Muscle layer of duodenum (tissue), 2 donors: ENCODE results near the gene SMPD3.

ENCODE experiments used
- H3K27ac ChIP-seq: one replicate; pipeline ENCODE4 v1.7.0; 2013; ENCODE audit warnings: mild to moderate bottlenecking, low read length
- H3K27me3 ChIP-seq: one replicate; pipeline ENCODE4 v1.7.0; 2013; ENCODE audit warnings: low read depth, mild to moderate bottlenecking, control low read depth, low read length
- H3K36me3 ChIP-seq, 2 donors: one replicate each; pipeline ENCODE4 v1.7.0; 2013; ENCODE audit warnings: low read length in 2 of 2, control low read depth in 1 of 2, mild to moderate bottlenecking in 1 of 2; ENCODE audit not compliant: insufficient read depth in 2 of 2, control insufficient read depth in 1 of 2
- H3K4me1 ChIP-seq, 2 donors: one replicate each; pipeline ENCODE4 v1.7.0; 2013; ENCODE audit warnings: low read length in 2 of 2, mild to moderate bottlenecking in 2 of 2, control low read depth in 1 of 2, moderate library complexity in 1 of 2; ENCODE audit not compliant: insufficient read depth in 2 of 2, control insufficient read depth in 1 of 2
- H3K4me3 ChIP-seq, 2 donors: one replicate each; pipeline ENCODE4 v1.7.0; 2013; ENCODE audit warnings: low read length in 2 of 2, low read depth in 1 of 2, mild to moderate bottlenecking in 1 of 2
- H3K9me3 ChIP-seq, 2 donors: one replicate each; pipeline ENCODE4 v1.7.0; 2013; ENCODE audit warnings: low read length in 2 of 2, control low read depth in 1 of 2, mild to moderate bottlenecking in 1 of 2; ENCODE audit not compliant: control insufficient read depth in 1 of 2
- donor health status: healthy.

Gene SMPD3

DNA sequence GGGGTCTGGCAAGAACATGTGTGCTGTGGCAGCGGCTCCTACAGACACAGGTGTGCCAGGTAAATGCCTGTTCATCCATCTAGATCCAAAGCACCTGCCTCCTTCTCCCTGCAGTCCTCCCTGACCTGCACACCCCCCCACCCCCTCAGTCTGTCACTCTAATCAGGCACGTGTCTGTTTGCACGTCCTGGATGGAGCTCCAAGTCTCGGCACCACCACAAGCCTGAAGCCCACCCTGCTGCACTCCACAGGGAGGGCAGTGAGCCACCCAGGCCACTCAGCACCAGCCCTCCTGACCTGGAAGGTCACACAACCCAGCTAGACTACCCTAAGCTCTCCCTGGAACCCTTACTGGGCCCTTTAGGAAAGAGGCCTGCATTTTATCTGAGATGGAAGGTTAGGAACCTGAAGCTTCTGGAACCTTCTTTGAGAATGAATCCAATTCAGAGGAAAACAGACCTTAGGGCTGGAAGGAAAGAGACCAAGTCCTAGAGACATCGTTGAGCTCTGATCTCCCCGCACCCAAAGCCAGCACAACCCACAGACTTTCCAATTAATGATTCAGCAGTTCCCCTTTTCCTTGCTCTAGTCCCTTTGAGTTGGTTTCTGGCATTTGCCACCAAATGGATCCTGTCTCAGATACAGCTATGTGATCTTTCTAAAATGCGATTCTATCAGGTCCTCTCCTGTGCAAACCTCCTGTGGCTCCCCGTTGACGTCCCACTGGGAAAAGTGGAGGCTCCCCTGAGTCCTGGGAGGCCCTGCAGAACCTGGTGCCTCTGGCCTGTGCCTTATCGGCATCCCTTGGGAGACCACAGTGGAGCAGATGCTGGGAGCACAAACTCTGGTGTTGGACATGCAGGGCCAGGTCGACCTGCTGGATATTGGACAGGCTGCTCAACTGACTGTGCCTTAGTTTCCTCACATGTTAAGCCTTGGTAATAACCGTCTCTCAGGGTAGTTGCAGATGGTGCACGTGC lies 69.6 kb downstream of the SMPD3 start:
- no peaks in the 10 kb centered on the region for H3K4me1 ChIP-seq
- H3K4me3 ChIP-seq: no peak overlapping the region

DNA sequence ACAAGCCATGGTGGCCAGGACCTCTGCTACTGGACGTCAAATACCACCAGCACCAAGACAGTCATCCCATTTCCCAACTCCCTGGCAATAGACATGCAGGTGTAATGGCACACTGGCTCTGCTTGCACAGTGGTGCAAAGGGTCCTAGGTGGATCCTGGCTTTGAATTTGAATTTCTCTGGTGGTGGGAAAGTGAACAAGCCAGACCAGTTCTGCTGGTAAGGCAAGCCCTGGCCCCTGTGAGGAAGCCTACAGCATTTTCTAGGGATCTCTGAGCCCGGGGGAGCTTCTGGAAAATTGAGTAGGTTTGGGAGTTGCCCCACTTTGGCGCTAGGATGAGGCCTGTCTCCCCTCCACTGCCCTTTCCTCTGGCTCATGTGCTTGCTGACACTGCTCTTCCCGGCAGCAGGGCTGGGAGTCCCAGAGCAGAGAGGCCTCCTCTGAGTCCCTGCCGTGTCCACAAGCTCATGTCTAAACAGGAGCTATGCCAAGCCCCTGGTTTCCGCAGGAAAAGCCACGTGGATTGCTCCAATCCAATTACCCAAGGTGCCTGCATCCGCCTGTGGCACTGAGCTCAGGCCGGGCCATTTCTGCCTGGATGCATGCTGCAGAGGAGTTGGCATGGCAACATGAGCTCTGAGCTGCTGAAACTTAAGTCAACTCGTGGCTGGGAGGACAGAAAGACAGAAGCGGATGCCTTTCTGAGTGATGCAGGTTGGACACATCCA lies 70.5 kb downstream of the SMPD3 start:
- Histone ChIP-seq H3K27ac (no peak overlapping the region), H3K4me3 (no peak overlapping the region), H3K9me3 (no peaks in the 10 kb centered on the region), H3K27me3 (no peaks in the 10 kb centered on the region), H3K4me1 (no peaks in the 10 kb centered on the region), H3K36me3 (no peaks in the 10 kb centered on the region)

More for the DNA sequence above, 69.6 kb downstream of the SMPD3 start:
- no peaks in the 10 kb centered on the region for H3K36me3 ChIP-seq
- H3K27me3 ChIP-seq: no peaks in the 10 kb centered on the region
- no peaks in the 10 kb centered on the region for H3K9me3 ChIP-seq
- H3K27ac ChIP-seq: no peak overlapping the region

DNA sequence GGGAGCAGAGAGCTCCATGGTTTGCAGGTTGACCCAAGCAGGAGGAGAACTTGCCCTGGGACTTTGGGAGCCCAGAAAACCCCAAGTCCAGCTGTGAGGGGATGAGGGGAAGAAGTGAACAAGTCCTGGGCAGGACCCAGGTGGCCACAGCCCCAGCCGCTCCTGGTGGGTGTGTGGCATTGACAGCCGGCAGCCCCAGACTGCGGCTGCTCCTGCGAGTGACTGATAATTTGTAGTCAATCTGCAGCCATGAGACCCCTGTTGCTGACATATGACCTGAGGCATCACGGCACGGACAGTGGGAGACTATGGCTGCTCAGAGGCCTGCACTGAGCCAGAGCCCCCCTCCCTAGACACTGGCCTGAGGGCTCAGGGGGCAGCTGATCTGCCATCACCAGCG lies 71.1 kb downstream of the SMPD3 start:
- Histone ChIP-seq H3K36me3 (no peaks in the 10 kb centered on the region), H3K27ac (no peak overlapping the region)

DNA sequence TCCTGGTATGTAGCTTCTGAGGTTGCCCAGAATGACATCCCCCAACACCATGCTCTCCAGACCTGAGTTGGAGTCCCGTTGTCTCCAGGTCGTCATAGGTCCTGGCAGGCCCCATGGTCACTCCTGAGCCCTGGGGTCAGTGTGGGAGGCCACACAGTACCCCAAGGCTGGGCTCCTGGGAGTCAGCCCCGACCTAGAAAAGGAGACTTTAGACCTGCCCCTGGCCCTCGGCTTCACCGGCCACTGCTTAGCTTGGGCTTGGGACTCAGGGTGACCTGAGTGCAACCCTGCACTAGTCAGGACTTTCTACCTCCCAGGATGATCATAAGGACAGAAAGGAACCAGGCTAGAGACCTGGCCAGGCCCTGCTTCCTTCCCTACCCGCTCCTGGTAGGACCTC lies 71.7 kb downstream of the SMPD3 start:
- H3K27ac ChIP-seq: no peak overlapping the region
- H3K9me3 ChIP-seq: no peaks in the 10 kb centered on the region
- H3K4me3 ChIP-seq: no peak overlapping the region
- H3K4me1 ChIP-seq: no peaks in the 10 kb centered on the region
- no peaks in the 10 kb centered on the region for H3K36me3 ChIP-seq
- H3K27me3 ChIP-seq: no peaks in the 10 kb centered on the region

More for the DNA sequence above, 71.1 kb downstream of the SMPD3 start:
- Histone ChIP-seq H3K27me3 (no peaks in the 10 kb centered on the region), H3K4me1 (no peaks in the 10 kb centered on the region), H3K9me3 (no peaks in the 10 kb centered on the region), H3K4me3 (no peak overlapping the region)

DNA sequence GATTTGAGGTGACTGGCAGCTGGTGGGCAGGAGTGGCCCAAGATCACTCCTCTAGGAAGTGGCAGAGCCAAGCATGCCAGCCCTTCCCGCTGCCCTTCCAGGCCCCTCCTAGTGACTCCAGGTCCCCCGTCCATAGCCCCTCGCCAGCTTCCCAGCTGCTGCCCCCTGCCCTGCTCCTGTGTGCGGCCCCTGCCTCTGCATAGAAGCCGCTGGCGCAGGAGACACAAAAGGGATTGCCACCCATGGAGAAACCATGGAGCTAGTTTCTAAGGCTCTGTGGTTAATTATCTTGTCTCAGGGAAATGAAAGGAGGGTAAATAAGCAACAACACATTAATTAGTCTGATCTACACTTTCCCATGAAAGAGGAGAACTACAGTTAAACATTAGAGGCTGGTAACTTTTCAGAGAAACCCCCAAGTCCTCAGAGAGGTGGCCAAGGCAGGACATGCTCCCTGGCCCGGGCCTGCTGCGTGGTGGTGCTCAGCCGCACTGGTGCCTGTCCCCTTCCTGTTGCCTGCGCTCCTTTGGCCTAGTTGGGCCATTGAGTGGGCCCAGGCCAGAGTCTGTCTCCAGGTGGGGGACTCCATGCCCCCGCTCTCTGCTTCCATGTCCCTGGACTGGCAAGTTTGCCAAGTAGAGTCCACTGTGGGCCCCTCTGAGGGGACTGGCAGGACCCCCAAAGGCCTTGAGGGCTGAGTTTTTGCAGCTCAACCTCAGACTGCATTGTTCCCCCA lies 72.3 kb downstream of the SMPD3 start:
- Histone ChIP-seq H3K4me3 (no peak overlapping the region), H3K27me3 (no peaks in the 10 kb centered on the region), H3K36me3 (no peaks in the 10 kb centered on the region), H3K27ac (no peak overlapping the region), H3K9me3 (no peaks in the 10 kb centered on the region), H3K4me1 (no peaks in the 10 kb centered on the region)

DNA sequence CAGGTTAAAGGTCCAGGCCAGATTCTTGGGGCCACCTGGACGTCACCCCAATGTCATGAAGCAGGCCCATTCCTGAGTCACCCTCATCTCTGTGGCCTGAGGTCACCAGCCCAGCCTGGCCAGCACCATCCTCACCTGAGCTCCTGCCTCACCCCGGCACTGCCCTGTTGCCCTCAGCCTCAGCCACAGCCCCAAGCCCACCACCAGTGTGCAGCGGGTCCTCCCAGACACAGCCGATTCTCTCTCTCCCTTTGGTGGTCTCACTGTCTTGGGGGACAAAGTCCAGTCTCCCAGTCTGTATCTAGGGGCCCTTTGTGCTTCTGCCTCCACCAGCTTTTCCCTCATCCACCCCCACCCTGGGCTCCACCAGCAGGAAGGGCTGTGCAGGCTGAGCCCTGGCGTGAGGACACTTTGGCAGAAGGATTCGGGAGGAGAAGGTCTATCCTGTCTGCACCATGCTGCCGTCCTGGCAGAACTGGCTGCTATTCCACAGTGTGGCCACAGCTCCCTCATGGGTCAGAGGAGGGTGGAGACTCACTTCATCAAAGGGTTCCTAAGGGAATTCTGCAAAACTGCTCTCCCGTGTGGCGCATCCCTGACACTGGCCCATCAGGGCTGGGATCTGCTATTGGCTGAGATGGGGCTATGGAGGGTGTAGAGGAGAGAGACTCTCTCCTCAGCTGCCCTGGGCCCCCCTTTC lies 73.2 kb downstream of the SMPD3 start:
- no peaks in the 10 kb centered on the region for H3K36me3 ChIP-seq
- H3K4me3 ChIP-seq: no peak overlapping the region
- no peaks in the 10 kb centered on the region for H3K4me1 ChIP-seq
- H3K27ac ChIP-seq: no peak overlapping the region
- H3K27me3 ChIP-seq: no peaks in the 10 kb centered on the region
- H3K9me3 ChIP-seq: no peaks in the 10 kb centered on the region

DNA sequence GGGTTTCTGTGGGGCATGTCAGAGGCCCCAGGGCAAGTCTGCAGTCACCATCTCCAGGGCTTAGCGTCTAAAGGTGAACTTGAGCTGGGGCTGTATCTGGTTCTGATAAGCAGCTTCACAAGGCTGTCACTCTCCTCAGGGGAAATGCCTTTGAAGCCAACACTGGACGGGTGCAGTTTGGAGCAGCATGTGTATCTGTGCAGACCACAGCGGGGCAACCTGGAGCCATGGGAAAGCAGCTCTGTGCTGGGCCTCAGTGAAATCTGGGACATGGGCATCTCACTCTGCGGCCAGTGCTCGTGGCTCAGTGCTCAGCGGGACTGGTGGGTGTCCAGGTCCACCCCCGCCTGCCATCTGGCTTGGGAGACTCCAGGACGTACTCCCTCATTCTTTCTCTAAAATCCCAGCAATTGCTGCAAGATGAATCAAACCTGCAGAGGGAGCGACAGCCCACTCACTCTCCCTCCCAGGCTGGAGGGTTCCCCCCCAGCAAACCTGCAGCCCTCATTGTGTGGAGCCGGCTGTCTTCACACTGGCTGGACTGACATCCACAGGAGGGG lies 74.0 kb downstream of the SMPD3 start:
- H3K27ac ChIP-seq: no peak overlapping the region
- H3K4me1 ChIP-seq: no peaks in the 10 kb centered on the region
- H3K9me3 ChIP-seq: no peaks in the 10 kb centered on the region

DNA sequence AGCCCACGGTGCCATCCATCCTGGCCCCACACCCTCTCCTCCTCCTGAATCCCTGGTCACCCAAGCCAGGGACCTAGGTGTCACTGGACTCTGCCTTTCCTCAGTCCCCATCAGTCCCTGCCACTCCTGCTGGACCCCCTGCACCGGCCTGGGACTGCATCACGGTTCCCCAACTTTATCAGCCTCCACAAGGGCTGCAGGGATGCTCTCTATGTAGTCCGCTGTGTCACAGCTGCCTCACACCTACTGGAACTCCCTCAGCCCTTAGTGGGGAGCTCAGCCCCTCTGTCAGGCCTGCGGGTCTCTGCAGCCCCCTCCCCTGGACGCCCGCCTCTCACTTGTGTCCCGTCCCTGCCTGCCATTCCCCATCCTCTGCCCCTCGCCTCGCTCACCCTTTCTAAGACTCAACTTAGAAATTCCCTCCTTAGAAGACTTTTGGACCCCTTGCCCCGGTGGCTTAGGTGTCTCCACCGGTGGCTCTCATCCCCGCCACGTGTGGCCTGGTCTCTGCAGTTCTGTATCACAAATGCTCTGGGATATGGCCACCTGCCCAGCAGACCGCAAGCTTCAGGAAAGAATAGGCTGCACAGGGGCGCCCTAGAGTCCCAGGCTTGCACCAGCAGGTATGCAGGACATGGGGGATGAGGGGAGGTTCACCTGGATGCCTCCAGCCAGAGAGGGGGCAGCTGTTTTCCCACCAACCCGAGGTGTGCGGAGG lies 74.6 kb downstream of the SMPD3 start:
- no peaks in the 10 kb centered on the region for H3K27me3 ChIP-seq
- no peak overlapping the region for H3K4me3 ChIP-seq
- no peaks in the 10 kb centered on the region for H3K4me1 ChIP-seq
- no peak overlapping the region for H3K27ac ChIP-seq
- no peaks in the 10 kb centered on the region for H3K36me3 ChIP-seq
- H3K9me3 ChIP-seq: no peaks in the 10 kb centered on the region

More for the DNA sequence above, 74.0 kb downstream of the SMPD3 start:
- no peak overlapping the region for H3K4me3 ChIP-seq
- no peaks in the 10 kb centered on the region for H3K27me3 ChIP-seq
- no peaks in the 10 kb centered on the region for H3K36me3 ChIP-seq

DNA sequence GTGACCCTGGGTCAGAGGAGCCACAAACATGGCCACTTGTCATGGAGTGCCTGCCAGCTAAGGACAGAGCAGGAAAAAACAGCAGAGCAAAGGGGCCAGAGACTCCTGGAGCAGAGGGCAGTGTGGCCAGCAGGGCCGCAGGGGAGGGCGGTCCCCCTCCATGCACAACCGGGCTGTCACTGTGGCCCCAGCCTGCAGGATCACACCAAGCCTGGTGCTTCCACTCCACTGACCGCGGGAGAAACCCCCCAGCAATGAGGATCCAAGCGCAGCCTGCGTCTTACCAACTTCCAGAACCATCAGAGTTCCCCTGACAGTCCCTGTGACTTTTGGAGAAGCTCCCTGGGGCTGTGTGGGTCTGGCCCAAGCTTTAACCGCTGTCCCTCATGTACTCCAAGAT lies 75.5 kb downstream of the SMPD3 start:
- no peaks in the 10 kb centered on the region for H3K9me3 ChIP-seq
- no peaks in the 10 kb centered on the region for H3K4me1 ChIP-seq
- H3K4me3 ChIP-seq: no peak overlapping the region
- H3K27me3 ChIP-seq: no peaks in the 10 kb centered on the region
- H3K27ac ChIP-seq: no peak overlapping the region
- H3K36me3 ChIP-seq: no peaks in the 10 kb centered on the region

DNA sequence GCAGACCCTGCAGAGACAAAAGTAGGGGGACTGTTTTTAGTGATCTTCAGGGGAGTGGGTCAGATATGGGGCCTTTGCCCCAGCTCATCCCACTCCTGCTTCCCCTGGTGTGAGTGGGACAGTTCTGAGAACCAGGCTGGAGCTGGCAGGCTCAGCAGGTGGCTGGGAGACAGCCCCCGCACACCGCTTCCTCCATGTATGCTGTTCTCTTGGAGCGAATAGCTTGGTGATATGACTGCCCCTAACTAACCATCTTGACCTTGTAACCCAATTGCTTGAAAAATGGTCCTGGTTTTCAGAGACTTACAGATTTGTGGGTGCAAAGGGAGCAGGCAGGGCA lies 76.0 kb downstream of the SMPD3 start:
- Histone ChIP-seq H3K4me1 (no peaks in the 10 kb centered on the region), H3K9me3 (no peaks in the 10 kb centered on the region), H3K27ac (no peak overlapping the region), H3K4me3 (no peak overlapping the region), H3K27me3 (no peaks in the 10 kb centered on the region), H3K36me3 (no peaks in the 10 kb centered on the region)
